Gastroesophageal sphincter (tissue), 4 donors: ENCODE measurements around the gene NCKAP5. TPM values are rescaled to one million over a fixed set of nuclear protein-coding genes. Genes with fewer than 3 reads are reported as not detected.

Experiments
- ATAC-seq: fragments of 150-250 bp; one replicate; pipeline ENCODE4 v1.9.1; 2016; ENCODE audit warnings: mild to moderate bottlenecking, moderate library complexity
- H3K27ac ChIP-seq, 4 donors: fragments of 200-600 bp; sonication (generic) in 3 of 4; 1 replicate in 3 of 4; 2 replicates in 1 of 4; pipeline ENCODE4 v1.5.1; 2016 to 2019
- H3K27me3 ChIP-seq: fragments of 200-600 bp; sonication (generic); one replicate; pipeline ENCODE4 v1.5.1; 2019
- H3K36me3 ChIP-seq, 2 donors: fragments of 200-600 bp; sonication (generic); one replicate each; pipeline ENCODE4 v1.5.1; 2019; ENCODE audit warnings: control low read depth in 1 of 2
- H3K4me1 ChIP-seq, 3 donors: fragments of 200-600 bp; sonication (generic); 1 replicate in 2 of 3; 2 replicates in 1 of 3; pipeline ENCODE4 v1.5.1; 2016 to 2019; ENCODE audit warnings: control low read depth in 2 of 3
- H3K4me3 ChIP-seq, 2 donors: fragments of 200-600 bp; sonication (generic); one replicate each; pipeline ENCODE4 v1.5.1; 2019; ENCODE audit warnings: mild to moderate bottlenecking in 1 of 2, moderate library complexity in 1 of 2
- H3K9me3 ChIP-seq, 3 donors: fragments of 200-600 bp; sonication (generic); one replicate each; pipeline ENCODE4 v1.5.1; 2017 to 2019; ENCODE audit warnings: control low read depth in 2 of 3
- CTCF ChIP-seq, 4 experiments: fragments of 200-600 bp in 2 of 4; fragments of 450-650 bp in 2 of 4; sonication (generic) in 1 of 4; IDR thresholded peaks; one replicate each; pipeline ENCODE4 v1.5.1; 2017 to 2019; ENCODE audit warnings: antibody characterized with exemption in 4 of 4, mild to moderate bottlenecking in 2 of 4, moderate library complexity in 2 of 4
- EP300 ChIP-seq: sonication (generic); formaldehyde crosslinking; IDR thresholded peaks from one replicate; pipeline ENCODE4 v1.6.1; 2017; ENCODE audit warnings: antibody characterized with exemption, mild to moderate bottlenecking
- POLR2A ChIP-seq, 2 donors: fragments of 450-650 bp; IDR thresholded peaks; one replicate each; pipeline ENCODE4 v1.6.1; 2017; ENCODE audit warnings: antibody characterized with exemption in 2 of 2, mild to moderate bottlenecking in 2 of 2, moderate library complexity in 1 of 2
- POLR2AphosphoS5 ChIP-seq: sonication (generic); formaldehyde crosslinking; IDR thresholded peaks from one replicate; pipeline ENCODE4 v1.6.1; 2017; ENCODE audit warnings: antibody characterized with exemption
- WGBS, 2 donors: methylation state at CpG; one replicate each; pipeline ENCODE4 v1.1.5; 2018; ENCODE audit warnings: low coverage in 1 of 2; 5-methylcytosine and 5-hydroxymethylcytosine counted together
- total RNA-seq, 4 donors: library from RNA; depleted of rRNA; stranded (reverse); fragments of >200 nt; gene quantifications; one replicate each; pipeline ENCODE4 v1.1.0, GENCODE V29; 2016

Gene NCKAP5
- total RNA-seq, 4 donors from 2014 or later: 0.16 to 0.57 (median 0.33) TPM

GRCh38 chr2:133169274-133169912 is 398.9 kb downstream of the NCKAP5 start:
- TF ChIP-seq EP300 (no peak), POLR2AphosphoS5 (no peak), POLR2A (IDR thresholded peaks at IDR 0.05) (no peak), CTCF (IDR thresholded peaks at IDR 0.05) (no peak)
- H3K27ac ChIP-seq: no peak overlapping the region

GRCh38 chr2:133167990-133168389 is 400.3 kb downstream of the NCKAP5 start:
- no peaks in the 10 kb centered on the region for H3K9me3 ChIP-seq
- H3K4me1 ChIP-seq: no peaks in the 10 kb centered on the region
- H3K4me3 ChIP-seq: no peak overlapping the region
- WGBS, 2 donors: 87 to 100% methylated on average over 3 of the region's 3 CpGs
- H3K27me3 ChIP-seq: no peaks in the 10 kb centered on the region
- ATAC-seq: no peak
- no peak overlapping the region for H3K27ac ChIP-seq
- no peak for TF ChIP-seq CTCF (IDR thresholded peaks at IDR 0.05)
- no peak for TF ChIP-seq EP300
- TF ChIP-seq POLR2AphosphoS5: no peak
- TF ChIP-seq POLR2A (IDR thresholded peaks at IDR 0.05): no peak
- no peaks in the 10 kb centered on the region for H3K36me3 ChIP-seq

More at GRCh38 chr2:133169274-133169912, 398.9 kb downstream of the NCKAP5 start:
- ATAC-seq: no peak
- no peak overlapping the region for H3K4me3 ChIP-seq
- no peaks in the 10 kb centered on the region for H3K9me3 ChIP-seq
- no peaks in the 10 kb centered on the region for H3K27me3 ChIP-seq
- 73 to 86% methylated on average over 5 to 6 of the region's 10 CpGs for WGBS, 2 donors
- H3K36me3 ChIP-seq: no peaks in the 10 kb centered on the region
- H3K4me1 ChIP-seq: no peaks in the 10 kb centered on the region

DNA sequence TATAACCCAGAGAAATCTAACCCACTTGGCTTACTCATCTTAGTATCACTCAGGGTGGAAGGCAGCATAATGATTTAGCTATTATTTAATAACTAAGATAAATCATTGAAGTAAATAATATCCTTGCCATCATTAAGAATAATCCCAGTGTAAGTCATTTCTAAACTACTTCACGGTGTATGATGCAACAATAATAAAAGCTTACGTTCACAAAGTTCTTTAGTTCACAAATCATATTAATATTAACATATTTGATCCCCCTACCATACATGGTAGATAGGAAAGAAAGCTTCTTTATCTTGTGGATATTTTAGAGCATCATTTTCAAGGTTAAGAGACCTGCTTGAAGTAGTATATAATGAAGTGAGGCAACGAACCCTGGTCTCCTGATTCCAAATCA is 401.0 kb downstream of the NCKAP5 start:
- Histone ChIP-seq H3K27me3 (no peaks in the 10 kb centered on the region), H3K4me3 (no peak overlapping the region), H3K4me1 (no peaks in the 10 kb centered on the region), H3K36me3 (no peaks in the 10 kb centered on the region), H3K27ac (no peak overlapping the region), H3K9me3 (no peaks in the 10 kb centered on the region)
- WGBS, 2 donors: 51 to 69% methylated on average over 2 to 3 of the region's 3 CpGs
- no peak for ATAC-seq
- TF ChIP-seq POLR2A (IDR thresholded peaks at IDR 0.05) (no peak), POLR2AphosphoS5 (no peak), EP300 (no peak), CTCF (IDR thresholded peaks at IDR 0.05) (no peak)

DNA sequence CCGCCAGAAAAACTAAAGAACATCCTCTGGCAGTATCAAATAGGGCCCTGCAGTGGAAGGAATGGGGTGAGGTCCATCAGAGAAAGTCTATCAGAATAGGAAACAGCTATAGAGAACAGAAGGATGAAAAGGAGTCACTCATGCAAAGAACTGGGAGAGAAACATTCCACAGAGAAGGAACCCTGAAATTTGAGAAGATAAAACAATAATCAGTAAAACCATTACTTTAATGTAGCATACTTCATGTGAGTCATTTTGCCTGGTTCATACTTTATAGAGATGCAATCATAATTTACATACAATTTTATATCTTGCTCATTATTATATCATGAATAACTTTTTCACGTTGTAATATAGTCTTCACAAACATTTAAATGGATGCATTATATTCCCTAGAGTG is 402.2 kb downstream of the NCKAP5 start:
- no peak overlapping the region for H3K4me3 ChIP-seq
- H3K36me3 ChIP-seq: no peaks in the 10 kb centered on the region
- no peaks in the 10 kb centered on the region for H3K27me3 ChIP-seq
- no peaks in the 10 kb centered on the region for H3K9me3 ChIP-seq
- H3K4me1 ChIP-seq: no peaks in the 10 kb centered on the region
- TF ChIP-seq CTCF (IDR thresholded peaks at IDR 0.05) (no peak), POLR2A (IDR thresholded peaks at IDR 0.05) (no peak), EP300 (no peak), POLR2AphosphoS5 (no peak)
- no peak overlapping the region for H3K27ac ChIP-seq
- WGBS, 2 donors: 67 to 75% methylated on average over 1 to 2 of the region's 2 CpGs
- ATAC-seq: no peak

GRCh38 chr2:133163111-133163510 is 405.2 kb downstream of the NCKAP5 start:
- TF ChIP-seq EP300: no peak
- TF ChIP-seq POLR2AphosphoS5: no peak
- no peak for TF ChIP-seq CTCF (IDR thresholded peaks at IDR 0.05)
- no peak for TF ChIP-seq POLR2A (IDR thresholded peaks at IDR 0.05)
- H3K4me1 ChIP-seq: no peaks in the 10 kb centered on the region
- no peaks in the 10 kb centered on the region for H3K36me3 ChIP-seq
- no peak for ATAC-seq
- no peaks in the 10 kb centered on the region for H3K27me3 ChIP-seq
- no peak overlapping the region for H3K27ac ChIP-seq
- WGBS, 2 donors: 46 to 79% methylated on average over 4 of the region's 4 CpGs
- H3K9me3 ChIP-seq: no peaks in the 10 kb centered on the region
- no peak overlapping the region for H3K4me3 ChIP-seq
